Brain microvascular endothelial cell (primary cell): ENCODE results near the gene BCOR.

ENCODE experiments used
- DNase-seq: peaks from one replicate; pipeline ENCODE4 v3.0.0-alpha.2; 2020
- H3K27ac ChIP-seq: fragments of 250-450 bp; sonication (Bioruptor Pico); 2 replicates; pipeline ENCODE4 v1.5.1; 2020; ENCODE audit warnings: mild to moderate bottlenecking, moderate library complexity
- H3K27me3 ChIP-seq: fragments of 250-450 bp; sonication (Bioruptor Pico); replicated peaks from 2 replicates; pipeline ENCODE4 v1.5.1; 2020; ENCODE audit warnings: mild to moderate bottlenecking
- H3K36me3 ChIP-seq: fragments of 250-450 bp; sonication (Bioruptor Pico); replicated peaks from 2 replicates; pipeline ENCODE4 v1.5.1; 2020; ENCODE audit warnings: mild to moderate bottlenecking
- H3K4me3 ChIP-seq: 2 replicates; pipeline ENCODE4 v1.5.1; 2011; ENCODE audit warnings: low read depth, mild to moderate bottlenecking, control low read depth, low read length, moderate library complexity
- in situ Hi-C: cut with HindIII; loops from 2 replicates; pipeline ENCODE4 v1.10.0; 2017; ENCODE audit warnings: low sequenced_read_pairs, low pct_ligation_motif_present
- TF ChIP-seq, protein P1 (sequence below): IDR thresholded peaks from 2 replicates; pipeline ENCODE4 v1.5.1; 2011; ENCODE audit warnings: low read depth, mild to moderate bottlenecking, moderate library complexity, low read length, control low read depth, inconsistent platforms; ENCODE audit errors: missing control alignments

Gene BCOR

GRCh38 chrX:40100537-40101429 is 3.0 kb upstream of the BCOR start:
- TF ChIP-seq, protein P1, sequence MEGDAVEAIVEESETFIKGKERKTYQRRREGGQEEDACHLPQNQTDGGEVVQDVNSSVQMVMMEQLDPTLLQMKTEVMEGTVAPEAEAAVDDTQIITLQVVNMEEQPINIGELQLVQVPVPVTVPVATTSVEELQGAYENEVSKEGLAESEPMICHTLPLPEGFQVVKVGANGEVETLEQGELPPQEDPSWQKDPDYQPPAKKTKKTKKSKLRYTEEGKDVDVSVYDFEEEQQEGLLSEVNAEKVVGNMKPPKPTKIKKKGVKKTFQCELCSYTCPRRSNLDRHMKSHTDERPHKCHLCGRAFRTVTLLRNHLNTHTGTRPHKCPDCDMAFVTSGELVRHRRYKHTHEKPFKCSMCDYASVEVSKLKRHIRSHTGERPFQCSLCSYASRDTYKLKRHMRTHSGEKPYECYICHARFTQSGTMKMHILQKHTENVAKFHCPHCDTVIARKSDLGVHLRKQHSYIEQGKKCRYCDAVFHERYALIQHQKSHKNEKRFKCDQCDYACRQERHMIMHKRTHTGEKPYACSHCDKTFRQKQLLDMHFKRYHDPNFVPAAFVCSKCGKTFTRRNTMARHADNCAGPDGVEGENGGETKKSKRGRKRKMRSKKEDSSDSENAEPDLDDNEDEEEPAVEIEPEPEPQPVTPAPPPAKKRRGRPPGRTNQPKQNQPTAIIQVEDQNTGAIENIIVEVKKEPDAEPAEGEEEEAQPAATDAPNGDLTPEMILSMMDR: no peak
- no peak overlapping the region for H3K4me3 ChIP-seq
- no peak for DNase-seq
- no peaks in the 10 kb centered on the region for H3K36me3 ChIP-seq
- H3K27ac ChIP-seq: no peak overlapping the region
- in situ Hi-C loops: no loop called here
- H3K27me3 ChIP-seq: no peaks in the 10 kb centered on the region

GRCh38 chrX:40100141-40100536 is 2.4 kb upstream of the BCOR start:
- H3K4me3 ChIP-seq: no peak overlapping the region
- in situ Hi-C loops: no loop called here
- no peak for DNase-seq
- TF ChIP-seq, protein P1: no peak
- H3K36me3 ChIP-seq: no peaks in the 10 kb centered on the region
- H3K27ac ChIP-seq: no peak overlapping the region
- no peaks in the 10 kb centered on the region for H3K27me3 ChIP-seq

DNA sequence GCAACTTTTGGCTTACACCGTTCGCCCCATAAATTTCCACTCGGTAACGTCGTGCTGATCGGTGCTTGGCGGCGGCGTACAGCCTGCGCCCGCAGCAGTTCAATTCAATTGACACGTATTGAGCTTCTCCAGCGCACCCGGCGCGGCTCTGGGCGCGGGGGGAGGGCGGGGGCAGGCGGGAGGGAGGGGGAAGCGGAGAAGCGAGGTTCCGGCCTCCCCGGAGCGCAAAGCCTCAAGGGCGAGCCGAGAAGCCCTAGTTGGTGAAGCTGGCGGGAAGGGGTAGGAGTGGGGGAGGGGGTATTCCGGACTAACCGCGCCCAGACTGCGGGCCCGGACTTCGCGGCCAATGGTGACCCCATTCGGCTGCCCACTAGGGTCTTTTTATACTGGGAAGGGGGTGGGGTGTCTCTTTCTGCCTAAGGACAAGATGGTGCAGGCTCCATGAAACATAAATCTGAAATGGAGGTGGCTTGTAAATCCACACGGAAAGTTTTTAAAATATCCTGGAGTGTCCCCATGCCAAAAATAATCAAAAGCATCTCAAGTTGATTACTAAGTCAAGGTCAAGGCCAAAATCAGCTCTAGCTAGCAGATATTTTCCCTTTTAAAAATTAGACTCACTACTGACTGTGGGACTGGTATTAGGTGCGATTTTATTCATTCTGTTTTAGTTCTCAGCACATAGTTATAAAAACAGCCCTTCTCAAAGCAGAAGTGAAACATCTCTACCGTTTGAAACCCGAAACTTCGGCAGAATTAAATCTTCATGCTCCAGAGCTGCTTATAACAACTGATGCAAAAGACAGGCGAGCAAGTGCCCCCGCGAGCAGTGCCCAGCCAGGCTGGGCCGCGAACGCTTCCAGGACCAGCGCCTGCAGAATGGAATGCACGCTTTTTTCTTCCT is 1.5 kb upstream of the BCOR start:
- Histone ChIP-seq H3K27me3 (no peaks in the 10 kb centered on the region), H3K36me3 (no peaks in the 10 kb centered on the region), H3K27ac (no peak overlapping the region), H3K4me3 (peak overlapping the region; percentile 48)
- in situ Hi-C loops: no loop called here
- TF ChIP-seq, protein P1: no peak
- DNase-seq: no peak

GRCh38 chrX:40098264-40099054 is 701 bp upstream of the BCOR start:
- Histone ChIP-seq H3K4me3 (peak overlapping the region; percentile 48), H3K27me3 (no peaks in the 10 kb centered on the region), H3K36me3 (no peaks in the 10 kb centered on the region), H3K27ac (no peak overlapping the region)
- TF ChIP-seq, protein P1: no peak
- in situ Hi-C loops: no loop called here
- no peak for DNase-seq

DNA sequence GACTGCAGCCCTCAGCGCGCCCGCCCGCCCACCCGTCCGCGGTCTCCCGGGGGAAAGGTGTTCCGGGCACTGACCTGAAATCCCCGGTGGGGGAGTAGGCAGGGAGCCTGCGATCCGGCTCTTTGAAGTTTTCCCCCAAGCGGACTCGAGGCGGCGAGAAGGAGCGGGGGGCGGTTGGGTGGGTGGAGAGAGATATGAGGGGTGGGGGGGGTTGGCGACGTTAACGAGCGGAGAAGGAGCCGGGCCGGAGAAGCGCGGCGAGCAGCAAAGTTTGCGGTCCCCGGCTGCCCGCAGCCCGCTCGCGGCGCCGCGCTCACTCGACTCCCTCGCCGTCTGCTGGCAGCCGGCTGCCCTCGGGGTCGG is 636 bp downstream of the BCOR start:
- Histone ChIP-seq H3K4me3 (peak overlapping the region; percentile 59), H3K27me3 (no peaks in the 10 kb centered on the region), H3K36me3 (no peaks in the 10 kb centered on the region), H3K27ac (no peak overlapping the region)
- TF ChIP-seq, protein P1: no peak
- DNase-seq: no peak
- in situ Hi-C loops: no loop called here
